A549 (cell line): ENCODE measurements around the gene RPS4Y1.

Experiments used
- ATOH8 ChIP-seq: fragments of 250-450 bp; sonication (Bioruptor Pico); IDR thresholded peaks from 2 replicates; pipeline ENCODE4 v1.5.0; 2020; ENCODE audit warnings: low read depth, mild to moderate bottlenecking, moderate library complexity
- BHLHE40 ChIP-seq: IDR thresholded peaks from 2 replicates; pipeline ENCODE4 v1.6.1; 2012; ENCODE audit warnings: low read depth, low read length, inconsistent platforms
- HEYL ChIP-seq: fragments of 250-450 bp; sonication (Bioruptor Pico); IDR thresholded peaks from 2 replicates; pipeline ENCODE4 v1.8.0; 2021; ENCODE audit warnings: mild to moderate bottlenecking, moderate library complexity
- HOXB5 ChIP-seq: fragments of 250-450 bp; sonication (Bioruptor Pico); IDR thresholded peaks from 2 replicates; pipeline ENCODE4 v1.5.0; 2020; ENCODE audit warnings: mild to moderate bottlenecking, moderate library complexity
- MAFK ChIP-seq: fragments of 450-650 bp; IDR thresholded peaks from 2 replicates; pipeline ENCODE4 v1.6.1; 2014; ENCODE audit not compliant: partially characterized antibody
- MAX ChIP-seq: IDR thresholded peaks from 2 replicates; pipeline ENCODE4 v1.6.1; 2012
- MAZ ChIP-seq: fragments of 150-350 bp; IDR thresholded peaks from 2 replicates; pipeline ENCODE4 v1.6.1; 2014; ENCODE audit warnings: antibody characterized with exemption, low read depth, low read length, borderline replicate concordance
- MYC ChIP-seq: IDR thresholded peaks from 2 replicates; pipeline ENCODE4 v1.6.1; 2012; ENCODE audit warnings: mild to moderate bottlenecking, inconsistent platforms, low read length, improper control_type of control experiment, borderline replicate concordance
- NFE2L2 ChIP-seq: fragments of 150-350 bp; conservative IDR thresholded peaks from 2 replicates; pipeline ENCODE4 v1.6.1; 2014; ENCODE audit warnings: low read length
- POLR2A ChIP-seq: IDR thresholded peaks from 2 replicates; pipeline ENCODE4 v1.6.1; 2012; ENCODE audit warnings: mild to moderate bottlenecking, low read length
- RFX5 ChIP-seq: fragments of 450-650 bp; IDR thresholded peaks from 2 replicates; pipeline ENCODE4 v1.7.1; 2014; ENCODE audit warnings: antibody characterized with exemption, mild to moderate bottlenecking, moderate library complexity
- SMC3 ChIP-seq: fragments of >200 bp; sonication (Bioruptor Twin); formaldehyde crosslinking; IDR thresholded peaks from 3 replicates; pipeline ENCODE4 v1.6.1; 2018; ENCODE audit warnings: inconsistent platforms
- TF ChIP-seq, protein P1 (sequence below): fragments of >200 bp; sonication (Bioruptor Twin); formaldehyde crosslinking; IDR thresholded peaks from 3 replicates; pipeline ENCODE4 v1.5.1; 2016
- TF ChIP-seq, protein P2 (sequence below): IDR thresholded peaks from 2 replicates; pipeline ENCODE4 v1.6.1; 2012; ENCODE audit warnings: low read depth, borderline replicate concordance

DNA sequence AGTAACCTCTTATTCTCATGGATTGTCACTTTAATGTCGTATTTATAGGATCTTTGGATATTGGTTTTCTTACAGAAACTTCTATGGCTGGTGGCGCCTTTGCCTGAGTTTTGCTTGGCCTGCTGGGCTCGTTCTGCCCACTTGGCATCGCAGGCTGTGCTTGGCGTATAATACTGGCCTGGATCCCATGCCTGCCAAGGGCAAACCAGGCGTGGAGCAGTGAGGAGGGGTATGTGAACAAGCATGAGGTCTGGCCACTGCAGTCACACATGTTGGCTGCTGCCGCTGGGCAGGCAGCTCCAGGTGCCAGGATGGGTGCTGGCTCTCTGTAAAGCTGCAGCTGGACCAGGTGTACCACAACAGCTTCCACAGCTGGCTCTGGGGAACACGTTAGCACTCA, 26.1 kb downstream of the RPS4Y1 start:
- TF ChIP-seq, protein P1, sequence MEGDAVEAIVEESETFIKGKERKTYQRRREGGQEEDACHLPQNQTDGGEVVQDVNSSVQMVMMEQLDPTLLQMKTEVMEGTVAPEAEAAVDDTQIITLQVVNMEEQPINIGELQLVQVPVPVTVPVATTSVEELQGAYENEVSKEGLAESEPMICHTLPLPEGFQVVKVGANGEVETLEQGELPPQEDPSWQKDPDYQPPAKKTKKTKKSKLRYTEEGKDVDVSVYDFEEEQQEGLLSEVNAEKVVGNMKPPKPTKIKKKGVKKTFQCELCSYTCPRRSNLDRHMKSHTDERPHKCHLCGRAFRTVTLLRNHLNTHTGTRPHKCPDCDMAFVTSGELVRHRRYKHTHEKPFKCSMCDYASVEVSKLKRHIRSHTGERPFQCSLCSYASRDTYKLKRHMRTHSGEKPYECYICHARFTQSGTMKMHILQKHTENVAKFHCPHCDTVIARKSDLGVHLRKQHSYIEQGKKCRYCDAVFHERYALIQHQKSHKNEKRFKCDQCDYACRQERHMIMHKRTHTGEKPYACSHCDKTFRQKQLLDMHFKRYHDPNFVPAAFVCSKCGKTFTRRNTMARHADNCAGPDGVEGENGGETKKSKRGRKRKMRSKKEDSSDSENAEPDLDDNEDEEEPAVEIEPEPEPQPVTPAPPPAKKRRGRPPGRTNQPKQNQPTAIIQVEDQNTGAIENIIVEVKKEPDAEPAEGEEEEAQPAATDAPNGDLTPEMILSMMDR: no peak
- no peak for TF ChIP-seq HEYL (CRISPR knock-in tag)
- no peak for TF ChIP-seq MYC
- no peak for TF ChIP-seq ATOH8
- TF ChIP-seq MAFK: no peak
- TF ChIP-seq MAX: no peak
- TF ChIP-seq, protein P2, sequence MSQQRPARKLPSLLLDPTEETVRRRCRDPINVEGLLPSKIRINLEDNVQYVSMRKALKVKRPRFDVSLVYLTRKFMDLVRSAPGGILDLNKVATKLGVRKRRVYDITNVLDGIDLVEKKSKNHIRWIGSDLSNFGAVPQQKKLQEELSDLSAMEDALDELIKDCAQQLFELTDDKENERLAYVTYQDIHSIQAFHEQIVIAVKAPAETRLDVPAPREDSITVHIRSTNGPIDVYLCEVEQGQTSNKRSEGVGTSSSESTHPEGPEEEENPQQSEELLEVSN: no peak
- TF ChIP-seq MAZ: no peak
- no peak for TF ChIP-seq POLR2A
- TF ChIP-seq HOXB5 (CRISPR knock-in tag): no peak
- no peak for TF ChIP-seq BHLHE40
- no peak for TF ChIP-seq SMC3
- TF ChIP-seq RFX5: no peak
- no peak for TF ChIP-seq NFE2L2
